Cardiac muscle cell (in vitro differentiated cells and primary cell): ENCODE results near the gene UBE2A. TPM values are rescaled to one million over a fixed set of nuclear protein-coding genes. Genes with fewer than 3 reads are reported as not detected.

ENCODE experiments used
- DNase-seq, 2 donors: peaks; one replicate each; pipeline versions ENCODE4 v3.0.0 to v3.0.0-alpha.2; 2010 to 2017; ENCODE audit warnings: low read depth in 1 of 2, low spot score in 1 of 2
- H3K27ac ChIP-seq: fragments of 200-600 bp; sonication (generic); 2 replicates; pipeline ENCODE4 v1.5.1; 2016
- H3K27me3 ChIP-seq: fragments of 200-600 bp; sonication (generic); 2 replicates; pipeline ENCODE4 v1.6.0; 2016; ENCODE audit warnings: control low read depth
- H3K36me3 ChIP-seq: fragments of 200-600 bp; sonication (generic); 2 replicates; pipeline ENCODE4 v1.5.1; 2016; ENCODE audit warnings: control low read depth
- H3K4me1 ChIP-seq: fragments of 200-600 bp; sonication (generic); 2 replicates; pipeline ENCODE4 v1.8.1; 2017; ENCODE audit warnings: low read depth, mild to moderate bottlenecking, mixed run types
- H3K4me3 ChIP-seq: fragments of 200-600 bp; sonication (generic); 2 replicates; pipeline ENCODE4 v1.5.1; 2016; ENCODE audit warnings: mild to moderate bottlenecking
- H3K9me3 ChIP-seq: fragments of 200-600 bp; sonication (generic); 2 replicates; pipeline ENCODE4 v1.5.1; 2017; ENCODE audit warnings: low read depth, mild to moderate bottlenecking, control low read depth
- polyA plus RNA-seq: library from polyadenylated mRNA; unstranded; fragments of >200 nt; fragmentation: Nextera tagmentation; extraction: Ambion mirVana; gene quantifications from 2 replicates; pipeline ENCODE4 v1.2.1, GENCODE V29; 2016
- total RNA-seq: library from RNA; depleted of rRNA; stranded (reverse); fragments of >200 nt; gene quantifications from 2 replicates; pipeline ENCODE4 v1.2.3, GENCODE V29; 2016
- TF ChIP-seq, protein P1 (sequence below): IDR thresholded peaks from 2 replicates; pipeline ENCODE4 v1.5.1; 2012; ENCODE audit warnings: low read depth, mild to moderate bottlenecking, low read length

The UBE2A gene
- total and polyA plus RNA-seq, 2 experiments from 2014 or later = 41.7 to 106 TPM

DNA sequence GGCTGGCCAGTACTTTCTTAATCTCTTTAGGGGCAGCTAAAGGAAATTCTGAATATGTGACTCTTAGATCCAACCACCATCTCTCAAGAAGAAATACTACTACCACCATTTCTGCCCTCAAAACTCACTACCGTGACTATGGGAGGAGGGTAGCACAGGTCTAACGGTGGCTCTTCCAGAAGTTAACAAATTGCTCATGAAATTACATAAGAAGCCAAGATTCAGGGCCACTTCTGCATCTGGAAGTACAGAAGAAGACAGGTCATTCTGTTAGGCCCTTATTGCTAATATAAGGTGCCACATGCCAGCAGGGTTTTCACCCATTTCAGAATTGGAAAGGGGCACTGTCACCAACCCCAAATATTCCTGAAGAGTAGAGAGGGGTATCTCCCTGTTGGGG is 51.5 kb downstream of the UBE2A start:
- no peak overlapping the region for H3K4me3 ChIP-seq
- no peaks in the 10 kb centered on the region for H3K27me3 ChIP-seq
- no peak for DNase-seq
- H3K9me3 ChIP-seq = no peaks in the 10 kb centered on the region
- H3K27ac ChIP-seq = no peak overlapping the region
- TF ChIP-seq, protein P1, sequence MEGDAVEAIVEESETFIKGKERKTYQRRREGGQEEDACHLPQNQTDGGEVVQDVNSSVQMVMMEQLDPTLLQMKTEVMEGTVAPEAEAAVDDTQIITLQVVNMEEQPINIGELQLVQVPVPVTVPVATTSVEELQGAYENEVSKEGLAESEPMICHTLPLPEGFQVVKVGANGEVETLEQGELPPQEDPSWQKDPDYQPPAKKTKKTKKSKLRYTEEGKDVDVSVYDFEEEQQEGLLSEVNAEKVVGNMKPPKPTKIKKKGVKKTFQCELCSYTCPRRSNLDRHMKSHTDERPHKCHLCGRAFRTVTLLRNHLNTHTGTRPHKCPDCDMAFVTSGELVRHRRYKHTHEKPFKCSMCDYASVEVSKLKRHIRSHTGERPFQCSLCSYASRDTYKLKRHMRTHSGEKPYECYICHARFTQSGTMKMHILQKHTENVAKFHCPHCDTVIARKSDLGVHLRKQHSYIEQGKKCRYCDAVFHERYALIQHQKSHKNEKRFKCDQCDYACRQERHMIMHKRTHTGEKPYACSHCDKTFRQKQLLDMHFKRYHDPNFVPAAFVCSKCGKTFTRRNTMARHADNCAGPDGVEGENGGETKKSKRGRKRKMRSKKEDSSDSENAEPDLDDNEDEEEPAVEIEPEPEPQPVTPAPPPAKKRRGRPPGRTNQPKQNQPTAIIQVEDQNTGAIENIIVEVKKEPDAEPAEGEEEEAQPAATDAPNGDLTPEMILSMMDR = no peak
- H3K4me1 ChIP-seq = no peaks in the 10 kb centered on the region
- no peaks in the 10 kb centered on the region for H3K36me3 ChIP-seq

Other genes starting within 250 kb of the UBE2A start
- 2.0 and 3.5 TPM in 2 replicates for gene SLC25A43, start 175.2 kb upstream of the UBE2A start, total RNA-seq
- 2.6 and 3.0 TPM in 2 replicates for gene SLC25A43, start 175.2 kb upstream of the UBE2A start, polyA plus RNA-seq
- 373 and 552 TPM in 2 replicates for gene SLC25A5, start 106.1 kb upstream of the UBE2A start, total RNA-seq
- gene SLC25A5, start 106.1 kb upstream of the UBE2A start, polyA plus RNA-seq = 501 and 563 TPM in 2 replicates
- gene STEEP1, start 9.2 kb upstream of the UBE2A start, total RNA-seq = 36.3 and 42.6 TPM in 2 replicates
- gene STEEP1, start 9.2 kb upstream of the UBE2A start, polyA plus RNA-seq = 11.2 and 15.8 TPM in 2 replicates
- gene NKRF, start 31.9 kb downstream of the UBE2A start, total RNA-seq = 4.3 and 5.1 TPM in 2 replicates
- 4.2 and 6.8 TPM in 2 replicates for gene NKRF, start 31.9 kb downstream of the UBE2A start, polyA plus RNA-seq
- 69.3 and 78.7 TPM in 2 replicates for gene SEPTIN6, start 118.6 kb downstream of the UBE2A start, total RNA-seq
- gene SEPTIN6, start 118.6 kb downstream of the UBE2A start, polyA plus RNA-seq = 51.0 and 54.6 TPM in 2 replicates
- gene SOWAHD, start 184.0 kb downstream of the UBE2A start, total RNA-seq = 0.95 and 1.3 TPM in 2 replicates
- 1.2 and 1.5 TPM in 2 replicates for gene SOWAHD, start 184.0 kb downstream of the UBE2A start, polyA plus RNA-seq
- gene RPL39, start 217.1 kb downstream of the UBE2A start, total RNA-seq = 789 and 2,257 TPM in 2 replicates
- 735 and 894 TPM in 2 replicates for gene RPL39, start 217.1 kb downstream of the UBE2A start, polyA plus RNA-seq